HG03342 (cell line): ENCODE data around the gene NINJ2.

Experiments
- ATAC-seq: cut with Tn5 transposase; IDR thresholded peaks from one replicate; pipeline ENCODE4 v1.9.1; 2021; ENCODE audit warnings: mild to moderate bottlenecking, moderate library complexity; ENCODE audit not compliant: unreplicated experiment

The NINJ2 gene

DNA sequence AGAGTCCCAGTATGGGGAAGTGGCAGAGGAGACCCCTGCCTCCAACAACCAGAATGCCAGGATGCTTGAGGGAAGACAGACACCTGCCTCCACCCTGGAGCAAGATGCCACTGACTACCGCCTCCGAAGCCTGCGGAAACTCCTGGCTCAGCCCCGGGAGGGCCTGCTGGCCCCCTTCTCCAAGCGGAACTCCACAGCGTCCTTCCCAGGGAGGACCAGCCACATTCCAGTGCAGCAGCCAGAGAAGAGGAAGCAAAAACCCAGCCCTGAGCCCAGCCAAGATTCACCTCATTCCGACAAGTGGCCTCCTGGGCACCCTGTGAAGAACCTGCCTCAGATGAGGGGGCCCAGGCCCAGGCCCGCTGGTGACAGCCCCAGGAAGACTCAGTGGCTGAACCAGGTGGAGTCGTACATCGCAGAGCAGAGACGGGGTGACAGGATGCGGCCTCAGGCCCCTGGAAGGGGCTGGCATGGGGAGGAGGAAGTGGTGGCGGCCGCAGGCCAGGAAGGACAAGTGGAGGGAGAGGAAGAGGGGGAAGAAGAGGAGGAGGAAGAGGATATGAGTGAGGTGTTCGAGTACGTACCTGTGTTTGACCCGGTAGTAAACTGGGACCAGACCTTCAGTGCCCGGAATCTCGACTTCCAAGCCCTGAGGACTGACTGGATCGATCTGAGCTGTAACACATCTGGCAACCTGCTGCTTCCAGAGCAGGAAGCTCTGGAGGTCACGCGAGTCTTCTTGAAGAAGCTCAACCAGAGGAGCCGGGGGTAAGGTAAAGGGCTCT is 109.8 kb downstream of the NINJ2 start:
- peak; percentile 59 for ATAC-seq

DNA sequence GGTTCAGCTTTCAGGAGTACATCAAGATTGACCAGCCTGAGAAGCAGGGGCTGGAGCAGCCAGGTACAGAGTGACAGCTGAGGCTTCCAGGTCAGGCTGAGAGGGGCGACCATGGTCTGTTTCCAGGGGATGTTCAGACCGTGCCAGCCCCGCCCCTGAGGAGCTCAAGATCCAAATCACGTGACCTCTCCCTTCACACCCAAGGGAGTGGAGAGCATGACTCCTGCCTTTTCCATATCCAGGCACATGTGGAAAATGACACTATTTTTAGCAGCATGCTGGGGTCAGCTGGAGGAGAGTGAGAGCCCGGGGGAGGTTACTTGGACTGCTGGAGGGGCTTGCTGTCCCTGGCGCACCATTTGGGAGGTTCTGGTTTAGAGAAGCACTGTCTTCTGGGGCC is 110.8 kb downstream of the NINJ2 start:
- no peak for ATAC-seq

DNA sequence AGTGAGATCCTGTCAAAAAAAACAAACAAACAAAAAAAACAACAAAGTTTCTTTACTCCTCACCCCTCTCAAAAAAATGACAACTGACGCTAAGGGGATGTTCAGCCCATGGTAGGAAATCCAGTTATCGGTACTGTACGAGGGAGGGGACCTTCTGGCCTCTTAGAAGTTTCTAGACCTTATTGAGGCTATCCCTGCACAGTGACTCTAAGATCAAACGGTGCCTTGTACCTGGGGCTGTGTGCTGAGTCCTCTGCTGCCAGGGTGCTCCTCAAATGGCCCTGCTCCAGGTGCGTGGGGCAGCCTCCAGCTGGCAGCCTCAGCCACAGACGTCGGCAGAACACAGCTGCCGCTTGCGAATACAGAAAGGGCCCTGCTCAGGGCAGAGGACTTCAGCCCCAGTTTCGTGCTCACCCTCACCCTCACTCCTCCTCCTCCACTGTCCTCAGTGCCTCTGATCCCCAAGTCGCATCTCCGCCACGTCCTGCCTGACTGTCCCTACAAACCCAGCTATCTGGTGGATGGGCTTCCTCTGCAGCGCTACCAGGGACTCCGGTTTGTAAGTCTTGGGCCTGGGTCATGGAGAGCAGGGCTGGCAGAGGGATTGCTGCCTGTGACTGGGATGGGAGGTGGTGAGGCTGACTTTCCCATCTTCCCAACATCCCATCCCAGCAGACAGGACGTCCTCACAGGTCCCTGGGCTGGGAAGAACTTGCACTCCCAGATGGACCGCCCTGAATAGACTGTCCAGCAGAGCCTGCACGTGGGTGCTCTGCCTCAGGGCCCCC is 112.6 kb downstream of the NINJ2 start:
- no peak for ATAC-seq

DNA sequence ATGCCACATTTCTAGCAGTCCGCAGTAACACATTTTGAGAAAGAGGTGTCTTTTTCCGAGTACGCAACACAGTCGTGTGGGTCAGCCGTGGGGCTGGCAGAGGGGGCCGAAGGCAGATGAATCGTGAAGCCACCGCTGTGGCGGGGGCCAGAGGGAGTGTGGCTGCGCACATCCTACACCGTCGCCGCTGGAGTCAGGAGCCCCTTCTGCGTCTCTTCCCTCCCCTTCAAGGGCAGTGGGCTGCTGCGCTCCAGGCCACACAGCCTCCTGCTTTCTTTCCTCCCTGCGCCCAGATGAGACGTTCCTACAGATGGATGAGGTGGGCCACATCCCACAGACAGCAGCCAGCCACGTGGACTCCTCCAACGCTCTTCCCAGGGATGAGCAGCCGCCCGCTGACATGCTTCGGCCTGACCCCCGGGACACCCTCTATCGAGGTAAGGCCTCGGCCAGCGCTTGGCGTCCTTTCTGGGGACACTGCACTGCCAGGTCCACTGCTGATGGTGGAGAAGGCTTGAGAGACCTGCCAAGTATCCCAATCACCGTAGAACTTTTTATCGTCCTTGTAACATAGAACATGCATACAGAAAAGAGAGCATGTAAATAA is 113.7 kb downstream of the NINJ2 start:
- ATAC-seq = no peak

DNA sequence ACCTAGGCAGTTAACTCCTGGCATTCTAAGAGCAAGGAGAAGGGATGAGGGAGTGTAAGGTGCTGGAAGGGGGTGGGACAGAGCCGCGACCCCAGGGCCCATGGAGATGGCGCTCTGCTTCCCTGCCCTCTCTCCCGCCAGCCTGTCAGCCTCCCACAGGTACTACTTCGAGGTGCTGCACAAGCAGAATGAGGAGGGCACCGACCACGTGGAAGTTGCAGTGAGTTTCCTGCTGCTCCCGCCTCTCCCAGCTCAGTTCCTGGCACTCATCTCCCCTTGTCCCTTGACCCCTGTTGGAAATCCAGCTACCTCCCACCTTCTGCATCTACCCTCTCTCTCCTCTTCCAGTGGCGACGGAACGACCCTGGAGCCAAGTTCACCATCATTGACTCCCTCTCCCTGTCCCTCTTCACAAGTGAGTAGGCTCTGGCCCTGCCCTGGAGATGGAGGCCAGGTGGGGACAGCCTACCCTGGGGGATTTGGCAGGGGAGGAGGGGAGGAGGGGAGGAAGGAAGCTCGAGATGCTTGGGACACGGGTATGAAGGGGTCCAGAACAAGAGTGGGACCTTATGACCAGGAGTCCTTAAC is 115.3 kb downstream of the NINJ2 start:
- no peak for ATAC-seq

DNA sequence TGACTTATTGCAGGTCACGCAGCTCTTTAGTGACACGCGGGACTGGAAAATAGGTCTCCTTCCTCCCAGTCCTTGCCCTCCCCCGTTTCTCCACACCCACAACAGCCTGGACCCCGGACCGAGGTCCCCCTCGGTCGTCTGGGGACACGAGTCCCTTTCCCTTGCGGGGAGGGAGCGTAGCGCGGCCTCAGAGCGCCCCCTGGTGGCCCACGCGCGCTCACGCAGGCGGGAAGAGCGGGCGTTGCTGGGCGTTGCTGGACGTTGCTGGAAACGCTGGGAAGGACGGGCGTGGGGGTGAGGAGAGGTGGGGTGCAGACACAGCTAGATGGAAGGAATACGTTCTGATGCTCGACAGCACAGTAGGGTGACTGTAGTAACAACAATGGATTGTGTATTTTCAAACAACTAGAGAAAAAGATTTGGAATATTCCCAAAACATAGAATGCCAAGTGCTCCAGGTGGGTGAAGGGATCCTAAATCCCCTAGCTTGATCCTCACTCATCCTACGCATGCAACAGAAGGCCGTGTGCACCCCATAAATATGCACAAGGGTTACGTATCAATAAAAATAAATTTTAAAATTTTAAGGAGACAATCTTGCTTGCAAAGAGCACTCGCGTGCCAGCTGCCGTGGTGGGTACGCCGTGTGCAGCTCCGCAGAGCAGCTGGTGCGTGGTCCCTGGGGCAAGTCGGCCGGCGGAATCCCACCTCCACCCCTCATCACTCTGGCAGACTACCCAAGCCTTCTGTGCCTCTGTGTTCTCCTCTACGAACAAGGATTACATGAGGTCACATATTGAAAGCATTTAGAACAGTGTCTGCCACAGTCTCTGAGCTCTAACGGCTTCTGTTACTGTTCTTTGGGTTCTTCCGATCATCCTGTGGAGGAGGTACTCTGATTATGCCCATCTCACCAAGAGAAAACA is 116.1 kb downstream of the NINJ2 start:
- ATAC-seq = no peak

DNA sequence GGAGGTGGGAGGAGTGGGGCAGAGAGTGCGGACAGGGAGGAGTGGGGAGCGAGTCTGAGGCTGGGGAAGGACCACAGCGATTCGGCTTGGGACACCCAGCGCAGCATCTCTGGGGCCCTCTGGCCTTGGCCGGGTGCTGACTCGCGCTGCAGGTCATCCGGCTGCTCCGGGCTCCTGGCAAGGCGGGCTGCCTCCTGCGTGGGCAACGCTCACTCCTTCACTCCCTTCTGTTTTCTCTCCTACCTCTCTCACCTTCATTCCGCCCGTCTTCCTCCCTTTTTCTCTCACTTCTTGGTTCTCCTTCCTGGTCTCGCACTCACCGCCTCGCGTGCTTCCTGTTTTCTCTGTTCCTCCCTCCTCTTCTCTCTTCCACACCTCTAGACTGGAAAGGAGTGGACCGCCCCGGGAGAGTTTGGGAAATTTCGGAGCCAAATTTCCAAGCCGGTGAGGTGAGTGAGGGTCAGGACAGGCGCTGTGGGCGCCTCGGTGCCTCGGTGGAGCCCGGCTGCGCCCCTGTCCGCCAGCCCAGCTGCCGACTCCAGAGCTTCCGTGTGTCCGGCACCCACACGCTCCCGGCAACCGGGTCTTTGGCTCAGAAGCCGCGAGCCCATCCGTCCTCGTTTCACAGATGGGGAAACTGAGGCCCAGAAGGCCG is 116.9 kb downstream of the NINJ2 start:
- no peak for ATAC-seq

DNA sequence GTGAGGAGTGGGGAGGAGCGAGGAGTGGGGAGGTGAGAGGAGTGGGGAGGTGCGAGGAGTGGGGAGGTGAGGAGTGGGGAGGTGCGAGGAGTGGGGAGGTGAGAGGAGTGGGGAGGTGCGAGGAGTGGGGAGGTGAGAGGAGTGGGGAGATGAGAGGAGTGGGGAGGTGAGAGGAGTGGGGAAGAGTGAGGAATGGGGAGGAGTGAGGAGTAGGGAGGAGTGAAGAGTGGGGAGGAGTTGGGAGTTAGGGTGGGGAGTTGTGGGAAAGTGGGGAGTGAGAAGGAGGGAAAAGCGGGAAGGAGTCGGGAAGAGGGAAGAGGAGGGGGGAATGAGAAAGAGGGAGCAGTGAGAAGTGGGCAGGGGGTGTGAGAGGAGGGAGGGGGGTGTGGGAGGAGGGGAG is 117.4 kb downstream of the NINJ2 start:
- no peak for ATAC-seq

DNA sequence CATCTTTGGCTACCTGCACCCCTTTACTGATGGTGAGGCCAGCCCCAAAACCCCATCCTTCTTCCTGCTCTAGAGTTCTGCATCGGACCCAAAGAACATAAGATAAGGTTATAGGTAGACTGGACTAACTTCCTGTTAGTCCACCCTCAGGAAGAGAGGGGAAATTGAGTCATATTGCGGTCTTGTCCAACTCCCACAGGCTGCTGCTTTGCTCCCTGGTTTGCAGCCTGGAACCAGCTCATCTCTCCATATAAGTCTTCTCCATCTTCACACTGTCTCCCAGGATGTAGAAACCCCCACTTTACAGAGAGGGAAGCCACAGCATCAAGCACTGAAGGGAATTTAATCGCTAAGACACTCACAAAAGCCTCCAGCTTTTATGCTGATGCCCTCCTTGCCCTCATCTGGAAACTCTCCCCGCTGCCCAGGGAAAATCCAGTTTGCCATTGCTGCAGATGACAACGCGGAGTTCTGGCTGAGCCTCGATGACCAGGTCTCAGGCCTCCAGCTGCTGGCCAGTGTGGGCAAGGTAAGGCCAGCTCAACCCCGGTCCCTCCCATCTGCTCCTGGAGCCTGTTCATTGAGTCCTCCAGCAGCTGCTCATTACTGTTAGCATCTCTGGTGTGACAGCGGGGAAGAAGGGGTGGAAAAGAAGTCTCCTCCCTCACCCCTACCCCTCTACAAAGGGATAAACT is 118.2 kb downstream of the NINJ2 start:
- ATAC-seq = no peak

DNA sequence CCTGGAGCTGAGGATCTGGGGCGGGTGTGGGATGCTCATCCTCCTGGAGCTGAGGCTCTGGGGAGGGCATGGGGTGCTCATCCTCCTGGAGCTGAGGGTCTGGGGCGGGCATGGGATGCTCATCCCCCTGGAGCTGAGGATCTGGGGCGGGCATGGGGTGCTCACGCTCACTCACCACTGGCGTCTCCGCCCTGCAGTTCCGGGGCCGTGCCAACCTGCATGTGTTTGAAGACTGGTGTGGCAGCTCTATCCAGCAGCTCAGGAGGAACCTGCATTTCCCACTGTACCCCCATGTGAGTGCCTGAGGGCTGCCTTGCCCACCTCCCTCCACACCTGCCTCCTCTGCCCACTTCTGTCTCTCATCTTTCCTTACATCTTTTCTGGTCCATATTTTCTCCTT is 119.1 kb downstream of the NINJ2 start:
- ATAC-seq = no peak

DNA sequence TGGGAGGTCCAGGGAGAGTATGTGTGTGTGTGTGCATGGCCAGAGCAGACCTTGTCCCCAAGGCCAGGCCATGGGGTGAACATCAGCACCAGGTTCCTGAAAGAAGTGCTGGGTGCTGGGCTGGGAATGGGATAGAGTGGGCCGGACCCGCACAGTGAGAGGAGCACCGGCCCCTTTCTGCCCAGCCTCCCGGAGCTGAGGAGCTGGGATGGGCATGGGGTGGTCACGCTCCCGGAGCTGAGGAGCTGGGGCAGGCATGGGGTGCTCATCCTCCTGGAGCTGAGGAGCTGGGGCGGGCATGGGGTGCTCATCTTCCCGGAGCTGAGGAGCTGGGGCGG is 120.2 kb downstream of the NINJ2 start:
- no peak for ATAC-seq

DNA sequence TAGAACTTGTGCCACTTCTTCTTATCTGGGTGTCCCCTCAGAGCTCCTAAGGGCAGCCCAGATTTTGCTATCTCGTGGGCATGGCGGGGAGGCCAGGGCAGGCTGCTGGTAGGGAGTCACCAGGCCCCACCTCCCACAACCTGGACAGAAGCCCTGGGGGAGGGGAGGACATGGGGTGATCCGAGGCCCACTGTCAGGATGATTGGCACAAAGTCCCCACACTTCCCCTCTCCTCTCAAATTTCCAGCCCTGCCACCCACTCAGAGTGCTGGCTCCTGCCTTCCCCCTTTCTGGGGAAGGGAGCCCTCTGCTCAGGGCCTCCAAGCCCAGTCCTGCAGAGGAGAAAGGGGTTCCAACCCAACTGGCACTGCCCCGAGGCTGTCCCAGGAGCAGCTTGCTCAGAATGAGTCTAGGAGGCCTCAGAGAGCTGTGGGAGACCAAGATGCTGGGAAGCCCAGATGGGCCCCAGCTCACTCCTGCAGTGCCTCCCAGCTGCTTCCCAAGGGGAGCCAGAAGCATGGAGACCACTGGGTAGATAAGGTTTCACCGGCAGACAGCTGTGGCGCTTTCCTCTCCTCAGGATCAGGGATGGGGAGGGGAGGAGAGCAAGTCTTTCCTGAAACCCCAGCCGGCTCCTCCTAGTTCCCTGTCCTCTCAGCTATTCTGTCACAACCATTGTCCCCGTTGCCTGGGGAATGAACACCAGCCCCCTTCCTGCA is 120.7 kb downstream of the NINJ2 start:
- ATAC-seq = no peak

DNA sequence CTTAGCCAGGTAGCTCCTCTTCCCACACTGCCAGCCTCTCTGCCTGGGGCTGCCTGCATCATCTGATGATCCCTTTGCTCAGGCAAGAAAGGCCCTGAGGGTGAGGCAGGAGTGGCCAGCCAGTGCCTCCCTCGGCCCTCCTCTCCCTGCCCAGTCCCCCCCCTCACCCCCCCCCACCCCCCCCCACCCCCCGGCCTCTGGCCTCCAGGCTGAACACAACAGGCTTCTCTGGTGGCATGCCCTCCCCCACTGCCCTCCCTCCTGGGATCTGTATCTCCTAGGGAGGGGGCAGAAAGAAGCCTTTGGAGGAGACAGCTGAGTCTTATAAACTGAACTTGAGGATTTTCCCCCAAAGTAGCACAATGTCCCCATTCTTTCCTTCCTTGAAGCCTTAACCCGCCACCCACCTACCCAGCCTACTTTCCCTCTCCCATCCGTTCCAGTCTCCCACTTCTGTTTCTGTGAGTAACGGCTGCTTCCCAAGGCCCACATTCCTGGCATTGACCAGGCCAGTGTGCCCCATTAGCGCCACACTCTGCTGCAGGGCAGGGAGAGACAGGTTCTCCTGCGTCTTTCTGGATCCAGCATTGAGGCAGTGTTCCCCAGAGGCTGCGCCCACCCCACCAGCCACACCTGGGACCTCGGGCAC is 121.4 kb downstream of the NINJ2 start:
- no peak for ATAC-seq

DNA sequence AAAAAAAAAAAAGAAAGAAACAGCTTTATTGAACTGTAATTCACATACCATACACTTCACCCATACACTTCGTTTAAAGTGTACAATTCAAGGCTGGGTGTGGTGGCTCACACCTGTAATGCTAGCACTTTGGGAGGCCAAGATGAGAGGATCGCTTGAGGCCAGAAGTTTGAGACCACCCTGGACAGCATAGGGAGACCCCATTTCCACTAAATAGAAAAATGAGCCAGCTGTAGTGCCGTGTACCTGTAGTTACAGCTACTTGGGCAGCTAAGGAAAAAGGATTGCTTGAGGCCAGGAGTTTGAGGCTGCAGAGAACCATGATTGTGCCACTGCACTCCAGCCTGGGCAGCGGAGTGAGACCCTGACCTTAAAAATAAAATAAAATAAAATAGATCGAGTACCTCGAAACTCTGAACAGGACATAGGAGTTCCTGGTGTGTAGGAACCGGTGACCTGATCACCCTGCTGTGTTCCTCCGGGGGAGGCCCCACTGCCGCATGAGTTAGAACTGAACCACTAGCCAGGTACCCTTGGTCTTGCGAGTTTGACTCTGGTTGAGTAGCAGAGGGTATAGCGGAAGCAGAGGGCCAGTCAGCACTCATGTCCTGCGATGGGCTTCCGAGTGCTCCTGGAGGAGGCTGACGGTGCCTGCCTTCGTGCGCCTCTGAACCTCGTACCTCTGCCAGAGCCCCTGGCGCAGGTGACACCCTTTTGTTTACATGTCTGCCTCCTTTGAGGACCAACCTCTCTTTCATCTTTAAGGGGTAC is 123.5 kb downstream of the NINJ2 start:
- no peak for ATAC-seq

DNA sequence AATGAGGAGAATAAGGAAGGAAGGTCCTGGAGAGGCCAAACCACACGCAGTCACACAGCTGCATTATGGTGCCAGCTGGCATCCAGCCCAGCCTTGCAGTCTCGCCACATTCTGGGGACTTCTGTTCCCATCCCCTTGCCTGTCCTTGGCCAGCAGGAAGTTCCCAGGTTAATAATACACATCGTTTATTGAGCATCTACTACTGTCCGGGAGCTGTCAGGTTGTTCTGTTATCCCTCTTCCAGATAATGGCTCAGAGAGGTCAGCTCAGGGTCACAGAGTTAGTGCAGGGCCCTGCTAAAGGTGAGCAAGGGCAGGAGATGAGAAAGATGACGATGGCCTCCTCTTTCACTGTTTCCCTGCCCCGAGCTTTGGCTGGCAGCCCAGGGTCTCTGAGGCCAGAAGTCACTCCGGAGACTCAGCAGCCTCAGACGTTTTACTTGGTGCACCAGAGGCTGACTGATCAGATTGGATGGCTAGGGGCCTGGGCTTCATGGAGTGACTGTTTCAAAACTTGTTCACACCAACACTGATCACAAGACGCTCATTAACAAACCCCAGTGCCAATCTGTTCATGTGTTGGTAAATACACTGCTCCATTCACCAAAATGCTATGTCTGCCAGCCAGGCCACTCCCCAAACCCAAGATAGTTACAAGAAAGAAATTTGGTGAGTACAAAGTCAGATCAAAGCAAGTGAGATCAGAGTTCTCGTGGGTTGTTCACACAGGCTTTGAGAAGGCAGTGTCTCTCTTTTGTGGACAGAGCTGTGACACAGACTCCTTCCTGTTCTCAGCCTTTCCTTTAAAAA is 124.3 kb downstream of the NINJ2 start:
- ATAC-seq = no peak

DNA sequence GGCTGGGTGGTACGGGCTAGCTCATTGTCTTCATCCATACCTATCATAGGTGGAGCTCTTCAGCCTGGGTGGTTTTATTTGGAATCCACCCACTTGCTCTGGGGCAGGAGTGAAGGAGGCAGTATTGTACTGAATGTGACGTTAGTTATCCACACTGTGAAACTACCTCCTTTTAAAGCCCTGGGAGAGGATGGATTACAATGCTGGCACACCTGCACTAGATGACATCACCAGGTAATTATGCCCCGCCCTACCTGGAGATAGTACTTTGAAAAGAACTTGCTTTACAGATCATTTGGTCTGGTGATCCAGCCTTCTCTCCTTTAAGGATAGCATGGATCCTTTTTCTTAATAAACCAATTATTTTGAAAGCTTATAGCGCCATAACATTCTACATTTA is 125.5 kb downstream of the NINJ2 start:
- ATAC-seq = no peak

DNA sequence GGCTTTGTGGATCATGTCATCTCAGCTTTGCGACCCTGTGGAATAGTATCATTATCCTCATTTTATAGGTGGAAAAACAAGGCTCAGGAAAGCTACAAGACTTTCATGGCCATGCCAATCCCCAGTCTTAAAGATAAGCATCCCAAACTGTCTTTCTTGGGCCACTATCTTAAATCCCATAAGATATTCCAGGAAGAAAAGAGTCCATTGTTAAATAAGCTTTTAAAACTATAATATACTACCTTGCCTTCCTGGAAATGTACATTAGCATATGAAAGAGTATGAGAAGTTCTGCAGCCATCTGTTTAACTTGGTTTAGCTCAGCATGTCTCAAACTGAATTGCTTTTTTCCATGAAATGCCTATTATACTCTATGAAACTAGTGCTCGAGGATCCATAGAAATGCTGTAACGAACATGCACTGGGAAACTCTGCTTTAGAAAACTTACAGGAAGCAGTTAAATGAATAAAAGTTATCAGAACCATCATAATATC is 126.4 kb downstream of the NINJ2 start:
- no peak for ATAC-seq
